HG03060 (cell line): ENCODE results near the gene METTL8.

Experiments used
- ATAC-seq: cut with Tn5 transposase; IDR thresholded peaks from one replicate; pipeline ENCODE4 v1.9.1; 2021; ENCODE audit warnings: low read depth, moderate number of reproducible peaks; ENCODE audit not compliant: unreplicated experiment

METTL8 gene

DNA sequence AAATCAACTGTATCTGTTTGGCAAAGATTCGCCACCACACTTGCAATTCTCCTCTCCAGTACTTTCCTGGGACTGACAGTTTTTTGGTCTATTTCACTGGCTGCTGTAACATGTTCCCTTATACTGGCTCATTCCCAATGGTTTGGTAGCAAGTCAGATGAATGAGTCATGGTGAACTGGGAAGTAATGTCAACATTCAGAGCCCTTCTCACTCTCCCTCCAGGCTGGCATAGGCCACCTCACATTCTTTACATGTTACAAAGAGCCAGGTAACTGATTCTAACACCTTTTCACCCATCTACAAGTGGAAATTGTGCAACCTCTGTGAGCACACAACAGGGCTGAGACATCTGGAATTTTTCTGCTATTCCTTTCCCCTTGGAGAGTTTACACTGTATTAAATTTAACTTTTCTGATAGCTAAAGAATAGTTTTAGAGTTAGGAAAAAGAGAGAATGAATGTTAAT is 161.8 kb downstream of the METTL8 start:
- no peak for ATAC-seq

DNA sequence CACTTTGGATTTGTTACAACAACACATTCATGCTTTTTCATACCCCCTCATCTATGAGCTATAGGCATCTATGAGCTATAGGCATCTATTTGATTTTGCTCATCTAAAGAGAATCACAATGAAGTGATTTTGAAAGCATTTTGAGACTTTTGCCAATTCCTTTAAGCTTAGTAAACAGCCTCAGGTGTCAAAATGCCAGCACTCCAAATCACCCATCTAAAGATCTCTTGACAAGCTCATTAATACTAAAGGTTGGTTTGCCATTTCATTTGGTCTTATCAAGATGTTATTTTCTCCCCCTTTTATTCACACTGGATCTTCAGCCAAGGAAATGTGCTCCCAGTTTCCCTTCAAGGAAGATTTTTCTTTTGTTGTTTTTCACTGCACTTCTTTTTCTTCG is 162.4 kb downstream of the METTL8 start:
- ATAC-seq = no peak

DNA sequence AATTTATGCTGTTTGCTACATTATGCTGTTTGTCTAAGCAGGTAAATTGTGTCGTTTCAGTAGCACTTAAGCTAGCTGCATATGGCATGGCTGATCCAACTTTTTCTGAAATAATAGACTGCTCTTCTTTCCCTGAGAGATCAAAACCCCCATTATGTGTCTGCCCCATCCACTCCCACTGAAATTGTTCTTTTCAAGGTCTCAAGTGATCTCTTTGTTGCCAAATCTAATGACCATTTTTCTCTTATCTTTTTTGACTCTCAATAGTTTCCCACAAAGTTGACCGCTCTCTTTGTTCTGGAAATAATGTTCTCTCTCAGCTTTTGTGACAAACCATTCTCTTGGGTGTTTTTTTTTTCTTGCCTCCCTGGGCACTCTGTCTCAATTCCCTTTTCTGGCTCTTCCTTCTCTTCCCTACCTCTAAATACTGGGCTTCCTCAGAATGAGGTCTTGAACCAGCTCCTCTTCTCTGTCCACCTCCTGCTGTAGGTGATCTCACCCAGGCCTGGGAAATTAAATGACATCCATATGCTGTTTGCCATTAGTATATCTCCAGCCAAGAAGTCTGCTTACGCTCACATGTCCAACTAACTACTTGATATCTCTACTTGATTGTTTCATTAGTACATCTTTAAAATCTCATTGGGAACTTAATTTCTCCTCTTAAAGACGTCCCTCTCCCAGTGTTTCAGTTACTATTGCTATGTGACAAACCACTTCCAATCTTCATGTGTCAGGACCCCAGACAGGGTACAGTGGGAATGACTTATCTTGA is 165.7 kb downstream of the METTL8 start:
- no peak for ATAC-seq
